ENCODE measurements around the gene SNF8. TPM values are rescaled to one million over a fixed set of nuclear protein-coding genes. Genes with fewer than 3 reads are reported as not detected.

SNF8 gene
- total and polyA plus RNA-seq, 2 of the 4 experiments (the other 2 are of a cell fraction) = 171 to 181 TPM

- no peak overlapping the region for H3K14ac ChIP-seq (replicated peaks; ENCODE audit: low read depth, low read length)
- no peak overlapping the region for H3K4me3 ChIP-seq (ENCODE audit: insufficient read depth, low read depth, low read length)
- in situ Hi-C loops (cut with MboI; ENCODE audit: low sequenced_read_pairs) = no loop called here
- H2BK15ac ChIP-seq (ENCODE audit: low read depth, low read length) = no peak overlapping the region
- no peak overlapping the region for H4K8ac ChIP-seq (ENCODE audit: low read depth in 2 of 2, low read length in 2 of 2)
- no peak overlapping the region for H4K5ac ChIP-seq (ENCODE audit: low read depth, low read length)
- WGBS, 2 experiments (ENCODE audit: extremely low coverage in 2 of 2, insufficient read length in 1 of 2) = no CpG with 5 or more reads among the region's 3 CpGs
- intact Hi-C loops (cut with micrococcal nuclease) = no loop called here
- H3K23ac ChIP-seq (ENCODE audit: low read depth, low read length) = no peak overlapping the region
- H3K4me1 ChIP-seq (ENCODE audit: control insufficient read depth, insufficient read depth, low read length) = no peaks in the 10 kb centered on the region; the same call in 1 of the 2 replicates
- H3K18ac ChIP-seq (ENCODE audit: low read depth, low read length) = no peak overlapping the region
- H4K20me1 ChIP-seq (ENCODE audit: insufficient read depth, low read length) = peaks cover 45% of the 10 kb centered on the region
- TF ChIP-seq MAZ (IDR thresholded peaks at IDR 0.05; ENCODE audit: borderline replicate concordance, low read depth, low read length) (no peak), SMC3 (IDR thresholded peaks at IDR 0.05; ENCODE audit: low read depth, low read length) (no peak), RAD21 (IDR thresholded peaks at IDR 0.05; ENCODE audit: low read length) (no peak), CHD1 (IDR thresholded peaks at IDR 0.05; ENCODE audit: low read depth, low read length) (no peak), RFX5 (IDR thresholded peaks at IDR 0.05; ENCODE audit: low read depth, low read length) (no peak), RCOR1 (IDR thresholded peaks at IDR 0.05; ENCODE audit: insufficient replicate concordance, low read length) (no peak), NFE2L2 (IDR thresholded peaks at IDR 0.05; ENCODE audit: low read depth, low read length) (no peak), POLR2A (IDR thresholded peaks at IDR 0.05; ENCODE audit: low read depth, low read length) (no peak), MAFK (IDR thresholded peaks at IDR 0.05; ENCODE audit: low read depth, low read length) (no peak), CEBPB (IDR thresholded peaks at IDR 0.05; ENCODE audit: low read depth, low read length) (no peak), MXI1 (IDR thresholded peaks at IDR 0.05; ENCODE audit: borderline replicate concordance, low read depth, low read length) (no peak), BHLHE40 (IDR thresholded peaks at IDR 0.05; ENCODE audit: low read depth, low read length) (no peak), FOS (IDR thresholded peaks at IDR 0.05; ENCODE audit: low read depth, low read length) (no peak)
- TF ChIP-seq, protein P1, sequence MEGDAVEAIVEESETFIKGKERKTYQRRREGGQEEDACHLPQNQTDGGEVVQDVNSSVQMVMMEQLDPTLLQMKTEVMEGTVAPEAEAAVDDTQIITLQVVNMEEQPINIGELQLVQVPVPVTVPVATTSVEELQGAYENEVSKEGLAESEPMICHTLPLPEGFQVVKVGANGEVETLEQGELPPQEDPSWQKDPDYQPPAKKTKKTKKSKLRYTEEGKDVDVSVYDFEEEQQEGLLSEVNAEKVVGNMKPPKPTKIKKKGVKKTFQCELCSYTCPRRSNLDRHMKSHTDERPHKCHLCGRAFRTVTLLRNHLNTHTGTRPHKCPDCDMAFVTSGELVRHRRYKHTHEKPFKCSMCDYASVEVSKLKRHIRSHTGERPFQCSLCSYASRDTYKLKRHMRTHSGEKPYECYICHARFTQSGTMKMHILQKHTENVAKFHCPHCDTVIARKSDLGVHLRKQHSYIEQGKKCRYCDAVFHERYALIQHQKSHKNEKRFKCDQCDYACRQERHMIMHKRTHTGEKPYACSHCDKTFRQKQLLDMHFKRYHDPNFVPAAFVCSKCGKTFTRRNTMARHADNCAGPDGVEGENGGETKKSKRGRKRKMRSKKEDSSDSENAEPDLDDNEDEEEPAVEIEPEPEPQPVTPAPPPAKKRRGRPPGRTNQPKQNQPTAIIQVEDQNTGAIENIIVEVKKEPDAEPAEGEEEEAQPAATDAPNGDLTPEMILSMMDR (conservative IDR thresholded peaks at IDR 0.05; ENCODE audit: low read depth, low read length) = no peak
- TF ChIP-seq, protein P2, sequence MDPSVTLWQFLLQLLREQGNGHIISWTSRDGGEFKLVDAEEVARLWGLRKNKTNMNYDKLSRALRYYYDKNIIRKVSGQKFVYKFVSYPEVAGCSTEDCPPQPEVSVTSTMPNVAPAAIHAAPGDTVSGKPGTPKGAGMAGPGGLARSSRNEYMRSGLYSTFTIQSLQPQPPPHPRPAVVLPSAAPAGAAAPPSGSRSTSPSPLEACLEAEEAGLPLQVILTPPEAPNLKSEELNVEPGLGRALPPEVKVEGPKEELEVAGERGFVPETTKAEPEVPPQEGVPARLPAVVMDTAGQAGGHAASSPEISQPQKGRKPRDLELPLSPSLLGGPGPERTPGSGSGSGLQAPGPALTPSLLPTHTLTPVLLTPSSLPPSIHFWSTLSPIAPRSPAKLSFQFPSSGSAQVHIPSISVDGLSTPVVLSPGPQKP (IDR thresholded peaks at IDR 0.05; ENCODE audit: borderline replicate concordance, low read depth, low read length) = no peak
- TF ChIP-seq, protein P3, sequence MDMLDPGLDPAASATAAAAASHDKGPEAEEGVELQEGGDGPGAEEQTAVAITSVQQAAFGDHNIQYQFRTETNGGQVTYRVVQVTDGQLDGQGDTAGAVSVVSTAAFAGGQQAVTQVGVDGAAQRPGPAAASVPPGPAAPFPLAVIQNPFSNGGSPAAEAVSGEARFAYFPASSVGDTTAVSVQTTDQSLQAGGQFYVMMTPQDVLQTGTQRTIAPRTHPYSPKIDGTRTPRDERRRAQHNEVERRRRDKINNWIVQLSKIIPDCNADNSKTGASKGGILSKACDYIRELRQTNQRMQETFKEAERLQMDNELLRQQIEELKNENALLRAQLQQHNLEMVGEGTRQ (IDR thresholded peaks at IDR 0.05; ENCODE audit: low read depth, low read length) = no peak
- ATAC-seq (ENCODE audit: low read depth) (no peak), DNase-seq (no peak)
- no peak overlapping the region for H3K9ac ChIP-seq (ENCODE audit: low read depth, low read length)
- H3K27ac ChIP-seq (ENCODE audit: insufficient read depth, low read length) = no peak overlapping the region
- H2BK5ac ChIP-seq (ENCODE audit: low read depth, low read length, poor library complexity, severe bottlenecking) = no peak overlapping the region
- peaks cover 18 to 50% of the 10 kb centered on the region in 2 experiments; a peak in 3 of 4 replicates for H3K79me1 ChIP-seq (ENCODE audit: low read depth in 1 of 2, low read length in 2 of 2)
- no peak overlapping the region for H4K91ac ChIP-seq (ENCODE audit: insufficient read depth, low read depth, low read length)
- H2BK120ac ChIP-seq (ENCODE audit: low read depth, low read length) = no peak overlapping the region
- H3K9me1 ChIP-seq (ENCODE audit: insufficient read depth, low read length) = peaks cover 13% of the 10 kb centered on the region
- no peaks in the 10 kb centered on the region for H3K27me3 ChIP-seq (ENCODE audit: control insufficient read depth, insufficient read depth, low read length)
- no peak overlapping the region for H3K4me2 ChIP-seq (ENCODE audit: low read depth, low read length)
- no peaks in the 10 kb centered on the region for H3K9me3 ChIP-seq (ENCODE audit: control insufficient read depth, insufficient read depth, low read length)
- H3K56ac ChIP-seq (ENCODE audit: extremely low read depth, insufficient read depth, low read length) = no peak overlapping the region
- CTCF ChIA-PET = interaction anchor here (0.7 kb wide), 1 partner anchor 73 kb away, joined by 3 read pairs; no protein-coding TSS in a partner anchor
- H3K36me3 ChIP-seq (ENCODE audit: control insufficient read depth, insufficient read depth, low read length) = peaks cover 71% of the 10 kb centered on the region
- BruUV-seq (replicated peaks) = no TSS peak
- dilution Hi-C loops (cut with HindIII; ENCODE audit: low sequenced_read_pairs, unreplicated experiment) = no loop called here
- POLR2A ChIA-PET (ENCODE audit: unreplicated experiment) = no interaction called here
- no peak overlapping the region for H2AK9ac ChIP-seq (replicated peaks; ENCODE audit: low read depth, low read length, poor library complexity)
- H2AK5ac ChIP-seq (ENCODE audit: low read depth, low read length) = no peak overlapping the region
- no peak overlapping the region for H2AFZ ChIP-seq (replicated peaks; ENCODE audit: low read length, poor library complexity)
- H2BK20ac ChIP-seq (ENCODE audit: low read depth, low read length) = no peak overlapping the region
- no peak overlapping the region for H3K4ac ChIP-seq (ENCODE audit: low read depth, low read length)
These were observed 14.2 kb downstream of the SNF8 start for GRCh38 chr17:48930435-48930873.
